Stimulated activated naive CD4-positive, alpha-beta T cell (primary cell): ENCODE measurements around the gene VEGFB.
"Not testable (repeated sequence)": the region's sequence is repeated elsewhere in the genome, so short reads cannot be mapped to it uniquely, and the experiment has no call there.

Source experiments
- DNase-seq, 6 experiments: peaks; one replicate each; lab custom pipeline; 2025; lab: John Stamatoyannopoulos, UW

Gene VEGFB

GRCh38 chr11:64231546-64231945, 2.8 kb upstream of the VEGFB start:
- DNase-seq: no peak

GRCh38 chr11:64232182-64232966, 2.0 kb upstream of the VEGFB start:
- no peak for DNase-seq

DNA sequence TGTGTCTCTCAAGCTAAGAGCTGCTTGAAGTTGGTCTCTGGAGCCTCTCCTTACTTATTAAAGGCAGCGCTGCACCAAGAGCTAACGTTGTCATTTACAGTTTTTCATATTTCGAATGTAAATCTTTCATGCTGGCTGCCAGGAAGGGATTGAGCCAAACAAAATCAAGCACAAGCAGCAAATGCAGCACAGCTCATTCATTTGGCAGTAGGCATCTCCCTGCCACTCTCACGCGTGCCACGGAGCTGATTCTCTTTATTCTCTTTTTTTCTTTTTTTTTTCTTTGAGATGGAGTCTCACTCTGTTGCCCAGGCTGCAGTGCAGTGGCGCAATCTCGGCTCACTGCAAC, 1.4 kb upstream of the VEGFB start:
- no peak for DNase-seq

- peak; percentile 24 to 68 (median 60) for DNase-seq
Measured at GRCh38 chr11:64234647-64235379, 429 bp downstream of the VEGFB start.

DNA sequence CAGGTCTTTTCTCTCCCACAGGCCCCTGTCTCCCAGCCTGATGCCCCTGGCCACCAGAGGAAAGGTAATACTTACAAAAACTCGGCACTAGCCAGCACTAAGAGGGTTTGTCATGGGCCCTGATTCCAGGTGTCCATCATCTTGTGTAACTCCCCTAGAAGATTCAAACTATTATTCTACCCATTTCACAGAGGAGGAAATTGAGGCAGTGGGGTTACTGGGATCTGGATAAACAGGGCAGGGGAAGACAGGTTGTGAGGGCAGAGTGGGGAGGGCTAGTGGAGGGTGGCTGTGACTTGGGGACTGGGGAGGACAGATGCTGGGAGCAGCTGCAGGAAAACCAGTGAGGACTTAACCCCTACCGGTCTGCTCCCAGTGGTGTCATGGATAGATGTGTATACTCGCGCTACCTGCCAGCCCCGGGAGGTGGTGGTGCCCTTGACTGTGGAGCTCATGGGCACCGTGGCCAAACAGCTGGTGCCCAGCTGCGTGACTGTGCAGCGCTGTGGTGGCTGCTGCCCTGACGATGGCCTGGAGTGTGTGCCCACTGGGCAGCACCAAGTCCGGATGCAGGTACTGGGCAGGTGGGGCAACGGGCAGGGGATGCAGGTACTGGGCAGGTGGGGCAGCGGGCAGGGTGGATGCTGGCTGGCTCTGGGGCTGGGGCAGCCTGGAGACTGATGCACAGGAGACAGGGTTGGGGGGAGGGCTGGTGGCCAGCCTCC, 1.2 kb downstream of the VEGFB start:
- no peak for DNase-seq

DNA sequence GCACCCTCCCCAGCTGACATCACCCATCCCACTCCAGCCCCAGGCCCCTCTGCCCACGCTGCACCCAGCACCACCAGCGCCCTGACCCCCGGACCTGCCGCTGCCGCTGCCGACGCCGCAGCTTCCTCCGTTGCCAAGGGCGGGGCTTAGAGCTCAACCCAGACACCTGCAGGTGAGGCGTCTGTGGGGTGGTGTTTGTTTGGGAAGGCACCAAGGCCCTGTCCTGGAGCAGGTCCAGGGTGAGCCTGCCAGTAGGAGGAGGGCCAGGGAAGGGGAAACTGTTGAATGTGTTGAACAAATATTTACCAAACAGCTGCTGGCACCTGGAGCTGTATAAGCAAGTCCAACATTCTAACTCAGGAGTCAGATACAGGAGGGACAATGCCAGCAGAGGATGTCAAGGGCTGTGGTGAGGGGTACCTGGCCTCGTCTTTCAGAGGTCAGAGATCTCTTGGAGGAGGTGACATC, 3.1 kb downstream of the VEGFB start:
- DNase-seq: no peak

DNA sequence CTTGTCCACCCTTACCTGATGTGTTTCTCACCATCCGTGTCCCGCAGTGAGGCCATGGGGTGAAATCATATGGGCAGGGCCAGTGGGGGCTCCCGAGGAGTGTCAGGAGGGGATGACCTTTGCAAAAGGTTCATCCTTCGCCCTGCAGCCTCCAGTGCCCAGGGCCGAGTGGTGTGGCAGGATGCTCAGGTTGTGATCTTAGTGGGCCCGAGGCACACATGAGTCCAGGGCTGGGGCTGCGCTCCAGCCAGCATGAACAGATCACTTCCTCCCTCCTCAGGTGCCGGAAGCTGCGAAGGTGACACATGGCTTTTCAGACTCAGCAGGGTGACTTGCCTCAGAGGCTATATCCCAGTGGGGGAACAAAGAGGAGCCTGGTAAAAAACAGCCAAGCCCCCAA, 3.7 kb downstream of the VEGFB start:
- DNase-seq: no peak

DNA sequence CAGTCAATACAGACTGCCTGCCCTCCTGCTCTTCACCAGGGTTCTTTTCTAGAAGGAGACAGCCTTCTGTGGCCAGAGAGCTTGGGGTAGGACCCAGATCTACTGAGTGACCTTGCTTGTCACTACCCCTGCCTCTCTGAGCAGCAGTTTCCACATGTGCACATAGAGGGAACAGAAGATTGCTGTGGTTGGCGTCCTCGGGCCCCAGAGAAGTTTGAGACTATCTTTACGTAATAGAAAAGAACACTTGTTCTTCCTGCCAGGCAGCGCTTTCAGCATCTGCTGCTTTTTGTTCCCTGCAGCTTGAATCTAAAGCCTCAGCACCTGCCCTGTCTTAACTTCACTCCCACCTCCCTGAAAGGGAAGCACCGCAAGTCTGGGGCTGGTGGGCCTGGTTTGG, 4.6 kb downstream of the VEGFB start:
- no peak for DNase-seq

GRCh38 chr11:64239662-64240434, 5.5 kb downstream of the VEGFB start:
- DNase-seq: no peak

- peak; percentile 97 to 98 (median 97) for DNase-seq
Measured at GRCh38 chr11:64240435-64241240, 6.3 kb downstream of the VEGFB start, which contains the start of gene FKBP2. Gene FKBP2, plus strand, starts transcription at chr11:64241095. Its CDS starts 1,293 bp downstream, at chr11:64242388.

DNA sequence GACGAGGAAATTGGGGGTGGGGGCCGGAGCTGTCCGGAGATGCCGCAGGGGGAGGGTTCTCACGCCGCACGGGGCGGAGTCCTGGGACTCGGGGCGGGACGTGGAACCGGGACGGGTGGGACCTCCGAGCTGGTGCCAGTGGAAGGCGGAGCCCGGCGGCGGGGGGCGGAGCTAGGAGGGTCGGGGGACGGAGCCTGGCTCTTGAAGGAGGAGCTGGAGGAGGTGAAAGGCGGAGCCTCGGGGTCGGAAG, 6.8 kb downstream of the VEGFB start:
- peak; percentile 99 to 100 (median 99) for DNase-seq

GRCh38 chr11:64241491-64242374, 7.3 kb downstream of the VEGFB start:
- peak in 2 of 6 experiments; percentile 12 to 40 for DNase-seq

DNA sequence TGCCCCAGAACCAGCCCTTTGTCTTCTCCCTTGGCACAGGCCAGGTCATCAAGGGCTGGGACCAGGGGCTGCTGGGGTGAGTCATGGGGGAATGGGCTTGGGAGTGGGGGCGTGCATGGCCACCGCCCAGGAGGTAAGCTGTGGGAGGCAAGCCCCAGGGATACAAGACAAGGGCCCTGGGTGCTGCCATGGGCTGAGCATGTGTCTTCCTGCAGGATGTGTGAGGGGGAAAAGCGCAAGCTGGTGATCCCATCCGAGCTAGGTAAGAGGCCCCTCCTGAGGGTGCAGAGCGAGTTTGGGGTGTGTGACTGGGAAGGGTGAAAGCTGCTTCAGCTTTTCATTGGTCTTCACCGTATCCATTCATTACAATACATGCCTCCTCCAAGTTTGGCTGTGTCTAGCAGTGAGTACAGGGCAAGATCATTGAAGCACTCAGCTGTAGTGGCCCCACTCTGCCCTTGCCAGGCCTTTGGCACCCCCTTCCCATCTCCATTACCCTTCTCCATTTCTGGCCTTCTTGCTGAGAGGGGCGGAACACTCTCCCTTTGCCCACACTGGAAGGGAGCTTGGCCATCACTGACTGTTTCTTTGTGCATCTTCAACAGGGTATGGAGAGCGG, 9.0 kb downstream of the VEGFB start:
- no peak for DNase-seq

DNA sequence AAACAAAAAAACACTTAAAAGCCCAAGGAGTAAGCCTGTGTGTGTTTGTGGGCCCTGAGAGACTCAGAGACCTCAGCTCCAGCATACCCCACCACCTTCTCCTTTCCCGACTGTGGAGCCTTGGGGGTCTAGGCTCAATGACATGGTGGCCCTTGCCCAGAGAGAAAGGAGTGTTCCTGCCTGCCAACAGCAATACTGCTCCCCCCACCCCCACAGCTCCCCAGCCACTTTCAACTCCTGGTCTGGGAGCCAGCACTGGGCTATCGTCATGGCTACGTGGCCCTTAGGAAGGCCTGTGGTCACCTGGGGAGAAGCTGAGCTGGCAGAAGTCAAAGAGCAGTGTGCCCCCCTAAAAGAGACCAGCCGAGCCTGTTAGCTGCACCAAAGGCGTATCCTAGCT, 9.7 kb downstream of the VEGFB start:
- DNase-seq: no peak

DNA sequence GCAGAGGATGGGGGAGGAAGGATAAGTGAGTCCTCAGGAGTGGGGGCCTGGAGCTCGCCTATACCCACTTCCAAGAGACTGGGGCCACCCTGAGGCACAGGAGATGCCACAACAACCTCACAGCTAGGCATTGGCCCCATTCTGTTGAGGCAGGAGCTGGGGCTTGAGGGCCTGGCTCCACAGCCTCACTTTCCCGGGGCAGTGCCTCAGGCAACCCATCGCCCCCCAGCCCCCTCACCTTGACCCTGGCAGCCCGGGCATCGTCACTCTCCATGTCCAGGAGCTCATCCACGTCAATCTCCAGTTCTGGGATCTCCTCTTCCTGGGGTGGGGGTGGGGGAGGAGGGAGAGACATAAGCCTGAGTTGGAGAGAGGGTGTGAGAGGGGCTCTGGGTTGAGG, 10.6 kb downstream of the VEGFB start:
- no peak for DNase-seq

DNA sequence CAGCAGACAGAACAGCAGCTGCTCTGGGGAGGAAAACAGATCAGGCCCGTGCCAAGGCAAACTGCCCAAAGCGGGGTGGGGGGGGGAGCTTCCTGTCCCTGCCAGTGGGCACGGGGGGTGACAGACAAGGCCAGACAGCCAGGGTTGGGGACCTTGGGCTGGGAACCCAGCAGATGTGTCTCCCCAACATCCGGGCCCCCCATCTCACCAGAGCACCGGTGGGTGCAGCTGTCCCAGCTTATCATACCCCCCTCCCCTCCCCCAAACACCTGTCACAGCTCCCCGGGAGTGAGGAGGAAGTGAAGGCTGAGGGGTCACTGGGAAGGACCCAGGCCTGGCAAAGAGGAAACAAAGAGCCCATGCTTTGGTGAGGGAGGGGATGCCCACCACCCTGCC, 11.0 kb downstream of the VEGFB start:
- DNase-seq: peak in 2 of 6 experiments; percentile 23 to 41

DNA sequence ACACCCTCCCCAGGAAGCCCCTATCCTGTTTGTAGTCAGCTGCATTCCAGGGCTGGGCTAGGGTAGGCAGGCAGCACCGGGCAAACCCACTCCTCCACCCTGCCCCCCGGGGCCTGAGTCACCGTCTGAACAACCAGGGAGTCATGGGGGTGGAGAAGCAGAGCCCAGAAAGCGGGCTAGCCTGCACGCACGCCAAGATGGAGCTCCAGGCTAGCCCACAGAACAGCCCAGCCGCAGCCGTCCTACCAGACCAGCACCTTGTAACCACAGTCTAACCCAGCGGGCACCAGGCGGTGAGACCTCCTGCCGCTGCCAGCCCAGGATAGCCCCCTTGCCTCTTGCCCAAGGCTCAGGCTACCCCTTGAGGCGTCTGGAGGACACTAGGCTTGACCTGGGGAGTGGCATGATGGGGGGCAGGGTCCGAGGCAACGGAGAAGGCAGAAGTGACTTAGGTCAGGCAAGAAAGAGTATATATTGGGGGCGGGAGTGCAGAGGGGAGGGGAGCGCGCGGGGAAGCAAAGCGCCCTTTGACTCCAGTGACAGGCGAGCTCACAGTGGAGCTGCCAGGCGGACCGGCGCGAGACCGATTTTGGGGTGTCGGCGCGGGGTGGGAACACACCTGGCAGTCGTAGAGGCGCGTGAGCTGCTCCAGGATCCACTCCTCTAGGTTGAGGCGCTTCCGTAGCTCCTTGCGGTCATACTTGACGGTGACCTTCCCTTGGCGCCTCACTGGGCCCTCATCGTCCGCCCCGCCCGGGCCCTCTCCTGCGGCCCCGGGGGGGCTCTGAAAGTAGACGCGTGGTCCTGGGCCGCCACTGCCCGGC, 11.6 kb downstream of the VEGFB start:
- peak in 3 of 6 experiments; percentile 35 to 58 (median 37) for DNase-seq

GRCh38 chr11:64246621-64246870, 12.2 kb downstream of the VEGFB start:
- DNase-seq: not testable (repeated sequence)
